ENCODE results near the gene XRCC3. TPM values are rescaled to one million over a fixed set of nuclear protein-coding genes. Genes with fewer than 3 reads are reported as not detected.

Gene XRCC3
- total and polyA plus RNA-seq, 2 of the 8 experiments (the other 6 are each of a cell fraction or from before 2014, with no cell fraction given), result 36.9 to 41.8 TPM

GRCh38 chr14:103748534-103748857 is 33.2 kb upstream of the XRCC3 start:
- H2BK5ac ChIP-seq (ENCODE audit: low read depth, low read length), result no peak overlapping the region
- no peak overlapping the region for H4K8ac ChIP-seq (ENCODE audit: extremely low read depth, insufficient read depth, low read length)
- H4K5ac ChIP-seq (ENCODE audit: insufficient read length, low read depth, low read length), result no peak overlapping the region
- H3K9me3 ChIP-seq (ENCODE audit: insufficient read depth in 2 of 2, low read depth in 1 of 2, low read length in 1 of 2), result no peaks in the 10 kb centered on the region
- no peak overlapping the region for H3K9ac ChIP-seq (replicated peaks in 1 of 4; ENCODE audit: extremely low read depth in 1 of 4, low read depth in 3 of 4, low read length in 3 of 4)
- no peak overlapping the region for H3K14ac ChIP-seq (ENCODE audit: insufficient read length)
- H3K79me2 ChIP-seq (ENCODE audit: control insufficient read depth in 1 of 2, insufficient read depth in 2 of 2, low read length in 2 of 2), result no peaks in the 10 kb centered on the region
- H3K27me3 ChIP-seq (replicated peaks in 1 of 4; ENCODE audit: control insufficient read depth in 3 of 4, extremely low read depth in 1 of 4, insufficient read depth in 3 of 4, low read length in 3 of 4), result no peaks in the 10 kb centered on the region
- ChIA-PET CTCF (ENCODE audit: partially characterized antibody) (no interaction called here), POLR2A (ENCODE audit: partially characterized antibody) (interaction anchor here (0.8 kb wide), 1 partner anchor 11 kb away, joined by 3 read pairs; no protein-coding TSS in a partner anchor)
- no peak overlapping the region for H2AK5ac ChIP-seq (ENCODE audit: low read depth, low read length)
- H2BK120ac ChIP-seq (replicated peaks; ENCODE audit: low read depth, low read length), result no peak overlapping the region
- H3K23ac ChIP-seq (ENCODE audit: insufficient read length), result no peak overlapping the region
- H3K27ac ChIP-seq (ENCODE audit: low read depth, low read length), result no peak overlapping the region
- no peak for TF ChIP-seq RAD21 (IDR thresholded peaks at IDR 0.05 in 1 of 2, conservative IDR thresholded peaks at IDR 0.05 in 1 of 2; ENCODE audit: low read depth in 2 of 2, low read length in 2 of 2)
- TF ChIP-seq ZNF274 (IDR thresholded peaks at IDR 0.05; ENCODE audit: borderline replicate concordance, extremely low read depth, low read length), result no peak
- TF ChIP-seq TCF12 (IDR thresholded peaks at IDR 0.05; ENCODE audit: low read depth, low read length), result no peak
- no peak overlapping the region for H2AFZ ChIP-seq (ENCODE audit: low read length)
- H3K4me1 ChIP-seq (replicated peaks in 1 of 4; ENCODE audit: control insufficient read depth in 3 of 4, insufficient read depth in 4 of 4, low read length in 3 of 4), result no peaks in the 10 kb centered on the region
- no peak overlapping the region for H2BK12ac ChIP-seq (ENCODE audit: low read depth, low read length)
- peaks cover 0 to 2% of the 10 kb centered on the region in 2 experiments for H4K20me1 ChIP-seq (replicated peaks in 1 of 2; ENCODE audit: control insufficient read depth in 1 of 2, insufficient read depth in 2 of 2, low read length in 2 of 2)
- H3K23me2 ChIP-seq (ENCODE audit: low read depth, low read length), result no peaks in the 10 kb centered on the region
- no peak overlapping the region for H3K56ac ChIP-seq (replicated peaks; ENCODE audit: insufficient read length, low read depth, low read length)
- DNase-seq (ENCODE audit: low read depth in 1 of 2, low spot score in 2 of 2) (no peak), FAIRE-seq (no peak)
- no peak overlapping the region for H2BK20ac ChIP-seq (ENCODE audit: low read length)
- H3K4me3 ChIP-seq (ENCODE audit: extremely low read depth in 1 of 4, insufficient read depth in 2 of 4, low read depth in 3 of 4, low read length in 4 of 4), result no peak overlapping the region
- no peak overlapping the region for H3K4ac ChIP-seq (replicated peaks; ENCODE audit: insufficient read length, low read depth, low read length)
- H3K18ac ChIP-seq (ENCODE audit: extremely low read depth, low read length), result no peak overlapping the region
- H4K91ac ChIP-seq (replicated peaks; ENCODE audit: insufficient read length, low read length), result no peak overlapping the region
- no peaks in the 10 kb centered on the region; a peak in 1 of 8 replicates for H3K36me3 ChIP-seq (ENCODE audit: control insufficient read depth in 2 of 4, insufficient read depth in 4 of 4, low read length in 3 of 4)
- no peaks in the 10 kb centered on the region for H3K79me1 ChIP-seq (ENCODE audit: low read depth, low read length)
- no peak overlapping the region for H2BK15ac ChIP-seq (ENCODE audit: low read length)
- no peak overlapping the region for H3K4me2 ChIP-seq (ENCODE audit: insufficient read depth in 1 of 2, low read depth in 2 of 2, low read length in 2 of 2)
- 84% methylated on average over 5 of the region's 5 CpGs; no CpG with 5 or more reads in 1 of the 2 experiments for WGBS, 2 experiments (ENCODE audit: extremely low coverage in 1 of 2, insufficient coverage in 1 of 2, insufficient read length in 1 of 2, insufficient replicate concordance in 2 of 2, low coverage in 1 of 2, low lambda C conversion rate in 2 of 2, missing lambda C conversion rate in 1 of 2)

All from H1 (cell line).